HG03139 (cell line): ENCODE results near the gene LYRM7.
"Not testable (repeated sequence)": the region's sequence is repeated elsewhere in the genome, so short reads cannot be mapped to it uniquely, and the experiment has no call there.

Source experiments
- ATAC-seq: cut with Tn5 transposase; IDR thresholded peaks from one replicate; pipeline ENCODE4 v1.9.1; 2021; ENCODE audit not compliant: unreplicated experiment

LYRM7 gene

GRCh38 chr5:131170540-131171275, at the start of gene LYRM7:
Gene LYRM7, plus strand, starts transcription at chr5:131170944. Its CDS starts 77 bp downstream, at chr5:131171021.
- peak; percentile 97 for ATAC-seq

GRCh38 chr5:131127244-131127643, 43.5 kb upstream of the LYRM7 start:
- not testable (repeated sequence) for ATAC-seq

GRCh38 chr5:131129306-131129705, 41.4 kb upstream of the LYRM7 start:
- no peak for ATAC-seq

- ATAC-seq, result not testable (repeated sequence)
Observed at GRCh38 chr5:131133091-131133490, 37.7 kb upstream of the LYRM7 start.

- ATAC-seq, result not testable (repeated sequence)
Observed at GRCh38 chr5:131138406-131138805, 32.3 kb upstream of the LYRM7 start.

DNA sequence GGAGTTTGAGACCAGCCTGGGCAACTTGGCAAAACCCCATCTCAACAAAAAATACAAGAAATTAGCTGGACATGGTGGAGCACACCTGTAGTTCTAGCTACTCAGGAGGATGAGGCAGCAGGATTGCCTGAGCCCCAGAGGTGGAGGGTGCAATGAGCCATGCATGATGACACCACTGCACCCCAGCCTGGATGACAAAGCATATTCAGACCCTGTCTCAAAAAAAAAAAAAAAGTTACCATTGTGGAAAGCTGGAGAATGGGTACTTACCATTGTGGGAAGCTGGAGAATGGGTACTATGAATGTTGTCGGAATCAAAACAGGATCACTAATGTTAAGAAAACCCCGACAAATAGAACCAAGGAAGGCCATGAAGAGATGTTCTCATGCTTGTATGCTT, 31.4 kb upstream of the LYRM7 start:
- no peak for ATAC-seq

DNA sequence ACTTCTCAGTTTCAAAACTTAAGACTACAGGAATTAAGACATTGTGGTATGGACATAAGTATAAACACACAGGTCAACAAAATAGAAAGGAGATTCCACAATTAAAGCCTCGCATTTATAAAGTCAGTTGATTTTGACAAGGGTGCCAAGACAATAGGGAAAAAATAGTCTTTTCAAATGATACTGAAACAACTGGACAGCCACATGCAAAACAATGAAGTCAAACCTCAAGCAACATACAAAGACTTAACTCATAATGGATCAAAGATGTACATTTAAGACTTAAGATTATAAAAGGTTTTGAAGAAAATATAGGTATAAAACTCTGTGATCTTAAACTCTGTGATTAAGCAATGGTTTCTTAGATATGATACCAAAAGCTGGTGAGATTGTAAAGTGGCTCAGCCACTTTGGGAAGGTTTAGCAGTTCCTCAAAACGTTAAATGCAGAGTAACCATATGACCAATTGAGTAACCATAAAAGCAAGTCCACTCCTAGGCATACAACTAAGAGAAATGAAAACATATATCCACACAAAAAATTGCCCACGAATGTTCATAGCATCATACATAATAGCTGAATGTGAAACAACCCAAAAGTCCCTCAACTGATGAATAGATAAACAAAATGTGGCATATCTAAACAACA, 27.6 kb upstream of the LYRM7 start:
- no peak for ATAC-seq

DNA sequence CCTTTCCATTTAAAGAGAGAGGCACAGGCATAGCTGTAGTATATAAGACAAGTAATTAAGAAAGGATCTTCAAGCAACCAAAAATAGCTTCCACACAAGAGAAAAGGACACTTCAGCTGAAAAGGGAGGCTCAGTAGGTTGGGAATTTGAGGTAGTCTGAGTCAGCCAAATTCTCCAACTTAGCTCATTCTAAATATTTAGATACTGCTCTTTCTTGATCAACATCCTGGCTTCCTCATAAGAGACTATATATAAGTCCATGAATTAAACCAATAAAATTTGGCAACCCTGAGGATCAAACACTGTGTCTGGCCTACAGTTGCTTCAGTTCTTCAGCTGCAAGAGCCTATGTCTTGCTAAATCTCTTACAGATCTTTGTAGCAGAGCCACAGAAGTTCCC, 23.5 kb upstream of the LYRM7 start:
- no peak for ATAC-seq

DNA sequence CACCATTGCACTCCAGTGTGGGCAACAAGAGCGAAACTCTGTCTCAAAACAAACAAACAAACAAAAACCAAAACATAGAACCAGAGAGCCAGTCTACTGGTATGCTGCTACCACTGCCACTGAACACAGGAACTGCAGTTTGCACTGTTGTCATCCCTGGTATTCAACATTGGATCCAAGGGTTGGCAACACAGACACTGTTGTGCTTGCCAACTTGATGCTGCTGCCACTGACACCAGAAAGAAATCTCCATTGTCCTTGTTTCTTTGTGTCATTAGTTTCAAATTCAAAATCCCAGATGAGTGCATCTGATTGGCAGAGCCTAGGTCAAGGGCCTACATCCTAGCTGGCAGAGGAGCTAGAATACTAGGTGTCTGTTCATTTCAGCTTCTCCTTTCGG, 21.9 kb upstream of the LYRM7 start:
- ATAC-seq, result no peak

DNA sequence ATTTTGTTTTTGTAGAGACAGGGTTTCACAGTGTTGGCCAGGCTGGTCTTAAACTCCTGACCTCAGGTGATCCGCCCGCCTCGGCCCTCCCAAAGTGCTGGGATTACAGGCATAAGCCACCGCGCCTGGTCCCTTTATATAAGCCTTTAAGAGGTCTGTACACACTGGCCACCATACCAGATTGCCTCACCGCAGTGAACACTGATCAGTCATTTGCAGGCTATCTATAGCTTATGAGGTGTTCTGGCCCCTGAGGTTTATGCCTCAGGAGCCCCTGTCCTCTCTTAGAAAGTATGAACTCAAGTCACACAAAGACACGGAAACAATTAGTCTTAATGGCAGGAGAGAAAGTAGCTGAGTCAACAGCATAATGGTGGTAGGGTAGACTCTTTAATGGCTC, 20.3 kb upstream of the LYRM7 start:
- no peak for ATAC-seq

- ATAC-seq, result no peak
Observed at GRCh38 chr5:131151216-131151615, 19.5 kb upstream of the LYRM7 start.

- no peak for ATAC-seq
Observed at GRCh38 chr5:131156385-131156784, 14.4 kb upstream of the LYRM7 start.

DNA sequence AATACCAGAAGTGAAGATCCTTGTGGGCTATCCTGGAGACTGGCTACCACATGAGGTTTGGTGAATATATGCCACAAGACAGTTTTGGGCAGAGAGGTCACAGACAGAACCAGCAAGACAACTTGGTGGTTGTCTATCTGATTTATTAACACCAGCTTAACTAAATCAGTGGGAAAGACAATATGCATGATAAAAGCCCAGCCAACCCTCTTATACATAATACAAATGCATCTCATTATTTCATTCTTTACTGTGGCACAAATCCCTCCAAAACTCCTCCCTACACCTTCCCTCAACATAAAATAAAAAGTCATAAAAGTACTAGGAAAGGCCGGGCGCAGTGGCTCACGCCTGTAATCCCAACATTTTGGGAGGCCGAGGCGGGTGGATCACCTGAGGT, 13.8 kb upstream of the LYRM7 start:
- ATAC-seq, result no peak

- ATAC-seq, result no peak
Observed at GRCh38 chr5:131160134-131160533, 10.6 kb upstream of the LYRM7 start.

DNA sequence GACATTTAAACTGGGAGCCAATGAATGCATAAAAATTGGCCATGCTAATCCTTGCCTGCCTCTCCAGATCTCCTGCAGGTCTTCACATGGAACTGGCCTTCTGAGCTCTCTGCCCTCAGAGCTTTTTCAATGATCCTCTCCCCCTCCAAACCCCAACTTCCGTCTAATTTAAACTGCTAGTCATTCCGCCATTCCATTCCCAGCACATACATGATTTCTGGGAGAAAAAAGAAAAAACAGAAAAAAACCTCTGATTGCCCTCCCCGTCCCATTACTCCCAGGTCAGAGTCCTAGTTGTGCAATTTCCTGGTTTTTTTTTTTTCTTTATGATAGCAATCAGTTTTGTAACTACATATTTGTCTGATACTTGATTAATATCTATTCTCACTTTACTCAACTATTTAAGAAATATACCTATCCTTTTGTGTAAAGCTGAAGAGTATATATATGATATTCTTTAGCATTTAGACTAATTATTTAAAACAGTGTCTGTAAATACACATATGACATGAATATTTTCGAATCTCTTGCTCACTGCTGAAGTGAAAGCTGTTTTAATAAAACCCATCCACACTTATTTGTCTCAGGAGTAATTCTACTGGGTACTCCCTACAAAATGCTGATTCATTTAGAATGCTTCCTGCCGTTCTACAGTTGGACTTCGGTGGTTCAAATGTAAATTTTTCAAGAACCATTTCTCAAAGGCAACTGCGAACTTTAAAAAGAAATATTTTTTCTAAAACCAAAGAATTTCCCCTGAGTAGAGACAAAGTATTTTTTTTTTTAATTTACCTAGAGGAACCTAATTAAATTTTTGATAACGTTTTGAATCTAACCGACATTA, 7.2 kb upstream of the LYRM7 start:
- ATAC-seq, result no peak

DNA sequence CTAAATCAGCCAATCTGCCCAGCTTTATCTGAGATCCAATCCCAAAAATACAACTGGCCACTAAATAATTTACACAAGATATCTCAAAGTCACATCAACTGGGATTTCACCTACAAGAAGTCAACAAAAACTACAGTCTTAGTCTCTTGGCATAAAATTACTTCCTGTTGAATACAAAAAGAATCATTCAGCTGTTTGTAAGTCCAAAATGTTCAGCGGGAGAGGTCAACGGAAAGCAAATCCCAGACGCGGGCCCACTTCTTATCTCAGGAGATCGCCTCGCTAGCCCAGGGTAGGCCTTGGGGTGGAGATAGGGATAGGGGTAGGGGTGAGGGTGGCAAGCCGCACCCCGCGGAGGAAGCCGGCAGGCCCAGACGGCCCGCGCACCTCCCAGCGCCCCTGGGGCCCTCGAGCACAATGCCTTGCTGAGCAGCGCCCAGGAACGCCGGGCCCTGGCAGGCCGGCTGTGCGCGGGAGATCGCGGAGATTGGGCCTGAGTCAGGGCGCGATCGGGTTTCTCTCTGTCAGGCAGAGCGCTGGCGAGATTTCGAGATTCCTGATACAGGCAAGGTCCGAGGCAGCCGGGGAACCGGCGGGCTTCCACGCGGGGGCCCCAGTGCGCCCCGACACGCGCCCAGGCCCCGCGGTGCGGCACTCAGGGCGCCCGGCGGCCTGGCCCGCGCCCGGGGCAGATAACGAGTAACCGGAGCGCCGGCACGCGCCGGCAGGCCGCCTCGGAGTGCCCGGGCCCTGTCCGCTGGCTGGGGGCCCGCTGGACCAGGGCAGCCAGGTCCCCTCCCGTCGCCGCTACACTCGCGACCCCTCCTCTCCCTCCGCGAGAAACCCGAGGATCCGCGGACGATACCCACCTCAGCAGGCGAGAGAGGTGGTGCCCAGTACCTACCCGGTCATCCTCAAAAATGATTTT, 6.3 kb upstream of the LYRM7 start:
- ATAC-seq, result peak; percentile 60

DNA sequence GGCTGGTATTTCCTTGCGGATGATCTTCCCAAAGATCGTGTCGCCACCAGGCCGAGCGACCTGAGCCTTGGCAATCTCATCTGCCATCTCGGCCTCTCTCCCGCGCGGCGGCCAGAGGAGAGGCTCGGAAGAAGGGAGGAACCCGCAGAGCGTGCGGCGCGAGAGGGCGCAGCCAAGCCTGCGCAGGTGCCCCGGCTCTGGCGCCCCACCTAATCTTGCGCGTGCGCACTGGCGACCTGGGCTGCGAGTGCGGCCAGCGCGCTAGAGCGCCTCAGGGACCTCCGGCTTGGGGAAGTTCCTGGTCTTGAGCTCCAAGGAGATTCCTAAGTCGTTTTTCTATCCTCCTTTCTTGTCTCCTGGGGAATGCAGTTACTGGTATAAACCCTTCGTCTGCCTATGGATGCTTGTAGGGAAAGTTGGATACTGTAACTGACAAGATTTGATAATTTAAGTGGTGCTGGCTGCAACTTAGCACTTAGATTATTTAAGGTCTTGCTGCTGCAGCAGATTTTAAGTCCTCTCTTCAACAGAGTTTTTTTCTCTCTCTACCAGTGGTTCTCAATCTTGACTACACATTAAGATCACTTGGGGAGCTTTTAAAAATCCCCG, 5.5 kb upstream of the LYRM7 start, which contains the start of gene HINT1:
Gene HINT1 (minus strand): TSS at position 138 of the 609 bp plus-strand sequence. CDS start 51 bp downstream, at position 87.
- peak; percentile 84 for ATAC-seq

DNA sequence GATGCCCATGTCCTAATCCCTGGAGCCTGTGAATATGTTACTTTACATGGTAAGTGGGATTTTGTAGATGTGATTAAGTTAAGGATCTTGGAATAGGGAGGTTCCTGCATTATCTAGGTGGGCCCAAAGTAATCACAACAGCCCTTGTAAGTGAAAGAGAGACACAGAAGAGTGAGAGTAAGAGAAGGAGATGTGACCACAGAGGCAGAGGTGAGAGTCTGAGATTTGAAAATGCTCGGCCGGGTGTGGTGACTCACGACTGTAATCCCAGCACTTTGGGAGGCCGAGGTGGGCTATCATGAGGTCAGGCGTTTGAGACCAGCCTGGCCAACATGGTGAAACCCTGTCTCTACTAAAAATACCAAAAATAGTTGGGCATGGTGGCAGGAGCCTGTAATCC, 3.1 kb upstream of the LYRM7 start:
- ATAC-seq, result no peak

DNA sequence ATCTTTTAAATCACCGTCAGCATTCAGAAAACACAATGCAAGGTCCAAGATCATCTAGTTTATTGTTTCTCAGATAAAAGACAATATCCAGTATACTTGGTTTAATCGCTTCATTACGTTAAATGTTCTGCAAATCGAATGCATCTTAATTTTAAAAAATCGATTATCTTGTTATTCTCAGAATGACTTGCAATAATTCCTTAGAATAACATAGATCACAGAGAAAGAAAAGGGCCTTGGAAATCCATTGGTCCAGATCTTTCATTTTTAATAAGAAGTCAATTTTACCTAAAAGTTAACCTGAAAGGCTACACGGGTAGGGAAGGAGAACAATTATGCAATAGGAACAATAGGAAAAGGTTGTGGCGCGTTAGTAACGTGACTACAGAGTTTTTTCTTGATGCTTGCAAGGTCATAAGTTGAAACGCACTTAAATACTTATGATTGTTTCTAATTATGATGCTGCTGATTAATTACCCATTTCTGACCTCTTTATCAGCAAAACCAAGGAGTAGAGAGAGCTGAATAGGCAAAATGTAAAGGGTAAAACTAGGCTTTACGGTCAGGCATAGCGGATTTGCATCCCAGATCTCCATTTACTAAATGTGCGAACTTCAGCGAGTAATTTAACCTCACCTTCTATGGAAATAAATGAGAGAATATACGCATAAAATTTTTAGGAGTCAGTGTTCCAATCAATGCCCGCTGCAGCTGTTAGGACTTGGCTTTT, 769 bp upstream of the LYRM7 start:
- ATAC-seq, result no peak
